Embryonic facial prominence (tissue), 1 donor: Measurements from ENCODE around the gene USF3.

ENCODE experiments used
- DNase-seq: peaks from one replicate; pipeline ENCODE4 v3.0.0-alpha.2; 2016; ENCODE audit errors: extremely low spot score

The USF3 gene

DNA sequence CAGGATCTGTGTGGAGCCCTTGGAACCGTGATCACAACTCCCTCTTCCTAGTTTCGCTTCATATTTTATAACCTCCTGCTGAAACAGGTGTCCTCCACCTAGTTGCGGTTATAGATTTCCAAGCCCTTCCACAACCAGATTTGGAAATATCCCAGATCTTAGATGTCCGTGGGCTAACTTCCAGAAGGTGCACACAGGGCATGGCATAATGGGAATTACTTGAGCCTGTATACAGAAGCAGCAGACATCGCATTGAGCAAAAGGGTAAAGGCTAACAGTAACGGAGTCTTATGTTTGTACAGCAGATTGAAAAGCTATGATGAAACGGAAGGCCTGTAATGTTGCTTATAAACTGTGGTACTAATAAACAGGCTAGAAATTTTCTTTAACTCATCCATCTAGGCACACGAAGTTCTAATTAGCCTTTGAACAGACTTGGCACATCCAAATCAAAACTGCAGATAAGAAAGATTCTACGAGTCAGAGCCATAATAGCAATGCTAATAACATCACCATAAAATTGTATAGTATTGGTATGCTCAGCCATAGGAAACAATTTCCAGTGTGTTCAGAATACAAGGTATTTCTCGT lies 1.2 kb upstream of the USF3 start:
- no peak for DNase-seq

DNA sequence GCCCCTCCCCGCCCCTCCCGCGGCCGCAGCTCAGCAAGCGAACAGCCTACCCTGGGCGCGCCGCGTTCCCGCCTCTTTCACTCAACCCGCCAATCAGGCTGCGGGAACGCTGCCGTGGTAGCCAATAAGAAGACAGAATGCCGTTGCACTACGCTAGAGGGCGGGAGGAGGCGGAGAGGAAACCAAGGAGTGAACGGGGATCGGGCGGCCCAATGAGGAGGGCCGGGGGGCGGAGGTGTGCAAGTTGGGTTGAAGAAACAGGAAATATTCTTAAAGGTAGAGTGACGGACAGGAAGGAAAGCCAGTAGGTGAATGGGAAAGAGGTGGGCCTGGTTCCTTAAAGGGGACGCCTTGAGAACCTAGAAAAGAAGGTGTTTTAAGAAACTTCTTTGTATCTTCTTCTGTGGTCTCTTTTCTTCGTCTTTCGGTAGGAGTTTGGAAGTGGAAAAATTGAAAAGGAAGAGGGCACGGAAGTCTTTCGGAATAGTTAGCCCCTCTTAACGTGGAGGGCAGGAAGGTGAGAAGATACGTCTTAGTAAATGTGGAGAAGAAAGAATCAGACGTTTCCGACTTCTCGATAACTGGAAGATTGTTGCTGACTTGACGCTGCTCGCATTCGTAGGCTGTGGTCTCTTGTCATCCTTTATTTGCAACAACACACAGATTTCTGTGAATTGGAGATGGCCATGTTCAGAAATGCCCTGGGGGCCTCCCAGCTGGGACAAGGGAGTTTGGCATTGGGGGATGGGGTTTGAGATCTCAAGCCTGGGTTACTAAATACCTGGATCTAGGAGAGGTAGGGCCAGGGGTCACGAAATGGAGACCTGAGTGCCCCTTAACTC lies 437 bp upstream of the USF3 start:
- peak; percentile 99 for DNase-seq

DNA sequence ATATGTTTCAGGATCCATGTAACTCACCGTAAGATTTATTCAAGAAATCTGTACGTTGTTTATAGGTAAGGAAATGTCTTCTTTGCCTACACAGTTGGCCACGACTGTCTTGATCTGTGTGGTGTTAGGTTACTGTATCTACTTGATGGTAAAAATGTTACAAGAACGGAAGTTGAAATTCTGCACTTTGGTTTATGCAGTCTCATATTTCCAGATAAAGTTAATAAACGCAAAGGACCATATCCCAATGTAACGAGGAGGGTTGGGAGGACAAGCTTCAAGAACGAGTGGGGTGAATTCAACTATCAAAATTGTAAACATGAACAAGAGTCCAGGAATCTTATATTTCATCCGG lies 1.0 kb downstream of the USF3 start:
- no peak for DNase-seq

DNA sequence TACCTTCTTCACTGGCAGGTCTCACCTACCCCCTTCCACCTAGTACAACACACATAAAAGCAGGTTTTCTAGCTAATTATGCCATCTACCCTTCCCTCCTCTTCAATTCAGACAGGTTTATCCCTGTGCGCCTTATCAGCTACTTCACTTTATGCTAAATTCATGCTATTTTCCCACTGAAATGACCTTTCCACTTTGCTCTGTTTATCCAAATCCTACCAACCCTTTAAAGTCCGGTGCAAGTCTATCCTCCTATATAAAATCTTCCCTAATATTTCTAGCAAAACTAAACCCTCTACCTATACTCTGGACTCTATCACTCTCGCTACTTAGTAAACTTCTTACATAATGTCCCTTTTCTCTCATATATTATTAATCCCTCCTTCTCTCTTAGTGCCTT lies 6.0 kb downstream of the USF3 start:
- no peak for DNase-seq

DNA sequence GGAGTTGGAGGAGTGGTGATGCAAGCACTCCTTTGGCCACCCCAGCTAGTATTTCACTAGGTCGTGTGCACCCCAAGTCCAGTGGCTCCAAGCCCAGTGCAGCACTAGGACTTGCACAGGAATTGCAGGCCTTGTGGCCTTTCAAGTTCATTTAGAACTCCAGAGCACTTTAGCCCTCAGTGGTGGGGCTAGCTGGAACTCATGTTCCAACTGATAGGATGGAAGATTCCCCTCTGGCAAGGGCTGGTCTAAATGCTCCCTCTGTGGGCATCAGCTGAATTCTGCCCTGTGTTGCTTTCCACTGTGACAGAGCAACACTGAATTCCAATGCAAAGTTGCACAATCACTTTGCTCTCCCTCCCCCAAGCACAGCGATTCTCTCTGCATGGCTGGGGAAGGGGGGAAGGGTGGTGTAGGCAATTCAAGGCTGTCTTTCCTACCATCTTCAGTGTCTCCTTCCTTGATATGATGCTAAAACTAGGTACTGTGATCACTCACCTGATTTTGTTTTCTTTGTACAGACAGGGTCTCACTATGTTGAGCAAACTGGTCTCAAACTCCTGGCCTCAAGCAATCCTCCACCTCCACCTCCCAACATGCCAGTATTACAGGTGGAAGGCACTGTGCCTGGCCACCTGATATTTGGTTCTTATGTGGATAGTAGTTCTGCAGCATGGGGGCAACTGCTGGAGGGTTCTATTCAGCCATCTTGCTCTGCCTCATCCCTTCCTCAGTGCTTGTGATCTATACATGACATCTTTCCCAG lies 10.3 kb downstream of the USF3 start:
- no peak for DNase-seq

DNA sequence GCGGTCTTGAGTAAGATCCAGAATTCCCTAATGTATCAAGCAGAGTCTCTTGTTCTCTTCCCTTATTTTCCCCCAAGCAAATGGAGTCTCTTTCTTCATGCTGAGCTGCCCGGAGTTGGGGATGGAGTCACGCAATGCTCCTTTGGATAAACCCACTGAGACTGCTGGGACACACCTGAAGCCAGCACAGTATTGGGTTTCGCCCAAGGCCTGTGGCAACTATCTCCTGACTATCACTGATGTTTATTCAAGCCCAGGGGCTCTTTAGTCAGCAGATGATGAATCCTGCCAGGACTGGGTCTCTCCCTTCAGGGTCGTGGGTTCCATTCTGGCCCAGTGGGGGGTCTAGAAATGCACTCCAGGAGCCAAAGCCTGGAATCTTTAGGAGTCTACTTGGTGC lies 11.3 kb downstream of the USF3 start:
- no peak for DNase-seq

DNA sequence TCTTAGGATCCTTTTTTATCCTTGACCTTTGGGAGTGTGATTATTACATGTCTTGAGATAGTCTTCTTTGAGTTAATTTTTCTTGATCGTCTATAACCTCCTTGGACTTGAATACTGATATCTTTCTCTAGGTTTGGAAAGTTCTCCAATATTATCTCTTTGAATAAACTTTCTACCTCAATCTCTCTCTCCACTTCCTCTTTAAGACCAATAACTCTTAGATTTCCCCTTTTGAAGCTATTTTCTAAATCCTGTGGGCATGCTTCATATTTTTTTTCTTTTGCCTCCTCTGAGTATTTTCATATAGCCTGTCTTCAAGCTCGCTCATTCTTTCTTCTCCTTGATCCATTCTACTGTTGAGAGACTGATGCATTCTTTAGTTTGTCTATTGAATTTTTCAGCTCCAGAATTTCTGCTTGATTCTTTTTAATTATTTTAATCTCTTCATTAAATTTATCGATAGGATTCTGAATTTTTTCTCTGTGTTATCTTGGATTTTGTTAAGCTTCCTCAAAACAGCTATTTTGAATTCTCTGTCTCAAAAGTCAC lies 12.1 kb downstream of the USF3 start:
- DNase-seq: no peak

DNA sequence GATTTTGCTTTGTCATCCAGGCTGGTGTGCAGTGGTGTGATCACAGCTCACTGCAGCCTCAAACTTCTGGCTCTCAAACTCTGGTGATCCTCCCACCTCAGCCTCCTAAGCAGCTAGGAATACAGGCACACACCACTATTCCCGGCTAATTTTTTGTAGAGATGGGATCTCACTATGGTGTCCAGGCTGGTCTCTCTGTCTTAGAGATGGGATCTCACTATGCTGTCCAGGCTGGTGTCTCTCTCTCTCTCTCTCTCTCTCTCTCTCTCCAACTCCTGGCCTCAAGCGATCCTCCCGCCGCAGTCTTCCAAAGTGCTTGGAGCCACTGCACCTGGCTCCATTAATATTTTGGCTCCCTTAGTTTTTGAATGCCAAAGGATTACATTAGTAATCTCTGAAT lies 17.7 kb downstream of the USF3 start:
- DNase-seq: no peak

DNA sequence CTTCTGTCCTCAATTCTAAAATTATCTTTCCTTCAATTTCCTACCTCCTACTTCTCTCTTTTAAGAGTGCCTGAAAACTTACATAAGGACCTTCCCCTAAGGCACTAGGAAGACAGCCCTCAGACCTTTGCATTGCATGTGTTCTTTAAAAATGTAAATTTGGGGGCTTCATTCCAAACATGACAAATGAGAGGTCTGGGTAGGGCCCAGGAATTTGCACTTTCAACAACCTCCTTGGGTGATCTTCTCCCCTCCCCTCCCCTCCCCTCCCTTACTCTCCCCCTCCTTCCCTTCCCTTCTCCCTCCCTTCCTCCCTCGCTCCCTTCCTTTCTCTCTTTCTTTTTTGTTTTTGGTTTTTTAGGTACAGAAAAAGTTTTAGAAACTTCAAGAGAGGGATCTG lies 18.7 kb downstream of the USF3 start:
- no peak for DNase-seq

DNA sequence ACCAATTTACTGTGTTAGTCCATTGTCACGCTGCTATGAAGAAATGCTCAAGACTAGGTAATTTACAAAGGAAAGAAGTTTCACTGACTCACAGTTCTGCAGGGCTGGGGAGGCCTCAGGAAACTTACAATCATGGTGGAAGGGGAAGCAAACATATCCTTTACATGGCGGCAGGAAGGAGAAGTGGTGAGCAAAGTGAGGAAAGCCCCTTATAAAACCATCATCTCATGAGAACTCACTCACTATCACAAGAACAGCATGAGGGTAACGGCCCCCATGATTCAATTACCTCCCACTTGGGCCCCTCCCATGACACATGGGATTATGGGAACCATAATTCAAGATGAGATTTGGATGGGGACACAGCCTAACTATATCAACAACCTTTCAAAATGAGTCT lies 20.2 kb downstream of the USF3 start:
- DNase-seq: no peak

DNA sequence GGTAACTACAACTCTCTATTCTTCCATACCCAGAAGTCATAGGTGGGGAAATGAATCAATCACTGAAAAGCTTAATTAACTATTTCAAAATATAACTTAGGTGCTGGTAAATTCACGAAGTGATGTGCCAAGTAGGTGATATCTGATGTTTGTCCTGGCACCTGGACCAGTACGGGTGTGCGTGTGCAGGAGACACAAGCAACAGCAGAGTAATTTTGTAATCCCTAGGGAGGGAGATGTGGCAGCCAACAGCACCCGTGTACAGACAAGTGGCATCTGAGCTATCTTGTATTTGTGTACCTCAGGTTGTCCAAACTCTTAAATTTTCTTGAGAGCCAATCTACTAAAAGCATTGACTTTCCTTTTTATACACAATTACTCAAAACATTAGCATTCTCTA lies 22.8 kb downstream of the USF3 start:
- no peak for DNase-seq

DNA sequence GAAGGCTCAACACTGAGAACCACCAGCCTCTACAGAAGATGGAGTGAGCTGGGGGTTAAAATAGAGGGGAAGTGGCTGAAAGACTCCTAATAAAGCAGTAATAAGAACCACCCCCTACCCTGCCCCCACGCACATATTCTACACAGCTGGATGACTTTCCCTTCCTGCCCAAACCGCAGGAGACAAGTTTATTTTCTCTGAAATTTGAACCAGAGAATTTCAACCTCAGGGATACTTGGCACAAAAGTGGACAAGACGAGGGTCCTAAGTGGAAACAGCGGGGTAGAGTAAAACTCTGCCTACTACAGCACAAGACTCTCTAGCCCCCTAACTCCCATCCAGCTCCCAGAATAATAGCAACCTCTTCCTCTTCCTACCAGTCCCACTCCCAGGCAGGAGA lies 28.4 kb downstream of the USF3 start:
- peak; percentile 56 for DNase-seq

DNA sequence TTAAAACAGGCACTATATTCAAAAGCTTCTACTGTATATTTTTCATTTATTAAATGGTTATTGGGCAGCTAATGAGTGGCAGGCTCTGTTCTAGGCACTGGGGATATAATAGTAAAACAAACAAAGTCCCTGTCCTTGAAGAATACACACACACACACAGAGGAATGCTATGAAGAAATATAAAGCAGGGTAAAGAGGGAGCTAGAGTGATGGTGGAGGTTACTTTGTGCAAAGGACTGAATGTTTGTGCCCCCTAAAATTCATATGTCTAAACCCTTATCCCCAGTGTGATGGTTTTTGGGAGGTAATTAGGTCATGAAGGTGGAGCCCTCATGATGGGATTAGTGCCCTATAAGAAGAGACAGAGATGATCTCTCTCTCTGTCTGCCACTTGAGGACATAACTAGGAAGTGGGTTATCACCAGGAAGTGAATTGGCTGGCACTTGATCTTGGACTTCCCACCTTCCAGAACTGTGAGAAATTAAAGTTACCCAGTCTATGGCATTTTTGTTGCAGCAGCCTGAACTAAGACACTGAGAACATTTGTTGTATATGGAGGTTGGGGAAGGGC lies 31.8 kb downstream of the USF3 start:
- DNase-seq: no peak

DNA sequence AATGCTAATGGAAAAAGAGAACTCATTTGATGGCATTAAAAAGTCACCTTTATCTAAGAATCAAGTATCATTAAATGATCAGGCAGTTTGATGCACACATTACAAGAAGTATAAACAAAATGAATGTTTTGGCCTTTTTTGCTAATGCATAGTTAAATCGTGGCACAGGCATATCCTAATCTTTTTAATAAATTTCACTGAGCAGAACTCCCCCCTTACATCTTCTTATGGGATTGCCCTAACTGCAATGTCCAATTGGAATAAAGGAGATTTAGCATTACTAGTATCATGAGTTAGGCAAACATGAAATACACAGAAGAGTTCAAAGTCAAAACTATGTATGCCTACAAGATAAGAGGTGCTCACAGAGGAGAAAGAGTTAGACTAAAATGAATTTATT lies 32.7 kb downstream of the USF3 start:
- no peak for DNase-seq

DNA sequence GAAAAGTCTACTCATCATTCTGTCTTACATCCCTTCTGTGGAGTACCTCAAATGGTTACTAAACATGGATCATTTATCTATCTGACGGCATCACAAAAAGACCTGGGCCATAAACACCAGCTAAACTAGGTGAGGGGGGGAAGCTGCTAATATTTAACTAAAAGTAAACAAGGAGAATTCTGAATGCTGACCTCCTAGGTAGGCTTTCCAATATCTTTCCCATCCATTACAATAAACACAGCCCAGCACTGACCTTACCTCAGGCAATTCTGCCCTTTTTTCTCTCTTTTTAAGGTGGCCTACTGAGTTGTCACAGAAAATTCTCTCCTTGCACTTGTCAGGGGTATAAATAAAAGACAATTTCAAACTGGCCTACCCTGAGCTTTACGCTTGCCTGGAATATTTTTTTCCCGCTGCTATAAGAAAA lies 33.1 kb downstream of the USF3 start:
- no peak for DNase-seq

DNA sequence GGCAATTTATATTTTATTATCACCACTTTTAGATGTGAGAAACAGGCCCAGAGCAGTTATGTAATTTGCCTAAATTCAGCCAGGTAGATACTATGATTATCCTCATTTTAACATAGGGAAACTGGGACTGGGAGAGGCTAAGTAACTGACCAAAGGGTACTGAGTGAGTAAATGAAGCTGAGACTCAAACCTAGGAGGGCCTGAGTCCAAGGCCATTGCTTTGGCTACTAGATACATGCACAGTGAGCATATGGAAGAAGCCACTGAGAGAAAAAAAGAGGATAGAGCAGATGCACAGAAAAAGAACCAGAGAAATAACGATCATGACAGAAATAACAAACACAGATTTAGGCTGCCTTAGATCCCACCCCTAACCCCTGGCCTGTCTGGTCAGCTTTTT lies 33.6 kb downstream of the USF3 start:
- DNase-seq: no peak

DNA sequence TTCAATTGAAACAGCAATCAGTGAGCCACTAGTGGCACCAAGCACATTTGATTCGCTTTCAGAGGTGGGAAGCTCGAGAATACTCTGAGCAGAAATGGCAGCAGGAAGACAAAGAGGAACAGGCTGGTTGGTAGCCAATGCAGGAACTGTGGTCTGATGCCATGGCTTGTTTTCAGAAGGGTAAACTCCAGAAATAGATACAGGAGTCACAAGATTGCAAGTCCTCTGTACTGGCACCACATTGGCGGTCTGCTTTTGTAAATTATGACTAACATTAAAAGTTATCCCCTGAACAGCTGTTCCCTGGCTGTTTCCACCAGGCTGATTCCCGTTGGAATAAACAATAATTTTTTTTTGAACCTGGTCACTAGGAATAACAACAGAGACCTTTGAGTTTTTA lies 35.5 kb downstream of the USF3 start:
- DNase-seq: no peak

DNA sequence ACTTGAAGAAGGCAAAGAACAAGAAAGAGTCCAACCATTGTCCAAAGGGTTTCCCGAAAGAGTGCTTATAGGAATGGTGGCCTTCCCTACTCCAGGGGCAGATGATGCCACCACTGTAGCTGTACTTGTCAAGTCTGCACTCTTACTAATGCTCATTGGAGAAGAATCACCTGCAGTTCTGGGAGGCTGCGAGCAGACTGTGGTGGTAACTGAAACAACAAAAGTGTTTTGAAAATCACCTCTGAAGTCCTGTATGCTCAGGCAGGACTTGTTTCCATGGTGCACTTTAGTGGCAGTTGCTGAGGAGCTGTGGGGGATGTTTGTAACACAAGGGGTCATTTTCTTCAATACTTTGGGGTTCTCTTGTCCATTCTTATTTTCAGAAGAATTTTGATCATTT lies 36.0 kb downstream of the USF3 start:
- DNase-seq: no peak

DNA sequence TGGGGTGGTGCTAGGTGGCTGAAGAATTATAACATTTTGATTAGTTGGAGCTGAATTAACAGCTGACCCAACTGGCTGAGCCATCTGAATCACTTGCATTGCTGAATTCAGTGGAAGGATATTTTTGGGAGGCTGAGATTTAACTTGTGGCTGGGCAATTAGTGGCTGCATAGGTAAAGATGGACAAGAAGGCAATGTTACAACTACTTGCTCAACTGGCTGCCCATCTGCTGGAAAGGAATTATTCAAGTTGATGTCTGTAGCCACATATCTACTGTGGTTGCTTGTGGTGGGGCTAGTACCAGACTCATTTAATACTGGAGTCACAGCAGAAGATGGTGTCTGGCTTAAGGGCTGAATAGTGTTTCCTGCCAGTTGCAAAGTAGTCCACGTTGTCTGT lies 36.4 kb downstream of the USF3 start:
- DNase-seq: no peak

DNA sequence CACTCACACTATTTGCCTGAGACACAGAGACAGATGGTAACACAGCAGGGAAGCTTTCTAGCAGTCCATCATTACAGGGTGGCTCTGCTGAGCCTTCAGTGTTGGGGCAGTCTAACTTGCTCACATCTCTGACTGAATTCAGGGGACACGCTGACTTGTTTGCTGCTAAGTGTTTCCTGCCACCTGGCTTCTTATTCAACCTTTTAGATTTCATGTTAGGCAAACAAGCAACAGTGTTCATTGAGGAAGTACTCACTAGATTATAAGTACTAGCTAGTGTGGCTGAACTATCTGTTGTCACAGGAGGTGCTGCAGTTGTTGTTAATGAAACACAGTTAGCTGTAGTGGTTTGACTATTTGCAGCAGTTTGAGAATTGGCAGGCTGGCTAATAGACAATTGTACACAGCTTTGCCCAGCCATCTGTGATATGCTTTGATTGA lies 37.3 kb downstream of the USF3 start:
- DNase-seq: no peak

DNA sequence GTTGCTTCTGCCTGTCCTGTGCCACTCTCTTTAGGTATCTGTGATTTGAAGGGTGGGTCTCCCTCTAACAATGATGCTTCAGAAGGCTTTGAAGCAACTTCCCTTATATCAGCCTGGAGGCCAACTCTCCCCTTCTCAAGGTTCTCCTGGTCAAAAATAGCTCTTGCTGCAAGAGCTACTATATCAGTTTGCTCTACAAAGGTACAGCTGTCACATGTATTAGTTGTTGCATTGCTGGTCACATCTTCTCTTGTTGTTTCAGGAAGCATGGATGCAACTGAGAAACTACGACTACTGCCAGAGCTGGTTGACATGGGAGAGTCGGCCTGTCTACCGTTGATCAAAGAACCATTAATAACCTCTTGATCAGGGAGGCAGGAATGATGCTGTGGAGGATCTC lies 38.3 kb downstream of the USF3 start:
- no peak for DNase-seq

DNA sequence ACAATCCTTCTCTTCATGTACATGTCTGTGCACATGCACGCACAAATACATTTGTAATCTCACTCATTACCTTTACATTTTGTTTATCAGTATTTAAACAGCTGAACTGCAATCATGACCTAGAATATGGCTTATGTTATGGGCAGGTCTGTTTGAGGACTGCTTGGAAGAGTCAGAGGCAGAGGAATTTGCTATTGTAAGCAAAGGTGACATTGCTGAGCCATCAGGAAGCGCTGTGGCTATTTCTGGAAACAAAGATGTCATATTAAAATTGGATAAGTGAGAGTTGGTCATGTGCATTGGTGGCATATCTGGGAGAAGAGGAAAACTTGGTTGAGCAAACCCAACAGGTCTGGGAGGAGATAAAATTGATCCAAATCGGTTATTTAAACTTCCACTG lies 41.6 kb downstream of the USF3 start:
- no peak for DNase-seq
